ENCODE results near the gene SLC25A12. TPM values are rescaled to one million over a fixed set of nuclear protein-coding genes. Genes with fewer than 3 reads are reported as not detected.
A peak's percentile ranks its signal among the peaks of the same experiment; 100 is the strongest.

Gene SLC25A12
- total and polyA plus RNA-seq, 9 of the 15 experiments (the other 6 are each of a cell fraction or from before 2014, with no cell fraction given) = 13.5 to 36.5 (median 21.7) TPM

- TF ChIP-seq ZMIZ1 (IDR thresholded peaks at IDR 0.05; ENCODE audit: low read depth in 2 of 2, low read length in 2 of 2) = no peak
- TF ChIP-seq TOE1 (IDR thresholded peaks at IDR 0.05; ENCODE audit: borderline replicate concordance) = no peak; the same call in 1 of the 2 replicates
- TF ChIP-seq TOE1 (CRISPR knock-in tag; IDR thresholded peaks at IDR 0.05; ENCODE audit: borderline replicate concordance, low read depth) = no peak
- TF ChIP-seq BMI1 (IDR thresholded peaks at IDR 0.05; ENCODE audit: low read length) = no peak
- TF ChIP-seq ZNF282 (CRISPR knock-in tag; IDR thresholded peaks at IDR 0.05) = no peak
- TF ChIP-seq ZNF143 (CRISPR knock-in tag; IDR thresholded peaks at IDR 0.05) = no peak
- peak; percentile 62 for TF ChIP-seq SAP30 (IDR thresholded peaks at IDR 0.05; ENCODE audit: borderline replicate concordance, insufficient read depth, low read depth, low read length, poor library complexity, severe bottlenecking)
- TF ChIP-seq ILK (tag; IDR thresholded peaks at IDR 0.05; ENCODE audit: borderline replicate concordance, low read depth) = no peak
- TF ChIP-seq SLC30A9 (CRISPR knock-in tag; IDR thresholded peaks at IDR 0.05) = no peak
- peak; percentile 14; the same call in 1 of the 2 replicates for TF ChIP-seq TRIM28 (IDR thresholded peaks at IDR 0.05)
- peak; percentile 79; the same call in 1 of the 2 replicates for TF ChIP-seq NR4A1 (CRISPR knock-in tag; IDR thresholded peaks at IDR 0.05)
- TF ChIP-seq NR4A1 (tag; IDR thresholded peaks at IDR 0.05) = no peak
- TF ChIP-seq HDGF (IDR thresholded peaks at IDR 0.05) = 0 out of 2 replicates have a peak, but pooled peaks have one; percentile 53
- no peak for TF ChIP-seq TCF7L2 (IDR thresholded peaks at IDR 0.05; ENCODE audit: low read depth, low read length)
- no peak; the same call in 1 of the 2 replicates for TF ChIP-seq SMARCE1 (IDR thresholded peaks at IDR 0.05)
- TF ChIP-seq MECOM (CRISPR knock-in tag; IDR thresholded peaks at IDR 0.05) = no peak
- no peak for TF ChIP-seq PHB2 (IDR thresholded peaks at IDR 0.05; ENCODE audit: low read depth)
- no peak; the same call in none of the 2 replicates for TF ChIP-seq ETS1 (conservative IDR thresholded peaks at IDR 0.05; ENCODE audit: control insufficient read depth, low read depth, low read length)
- TF ChIP-seq GATAD2A (IDR thresholded peaks at IDR 0.05) = no peak; the same call in 1 of the 2 replicates
- no peak for TF ChIP-seq SRSF3 (IDR thresholded peaks at IDR 0.05; ENCODE audit: insufficient read depth, low read length)
- no peak for TF ChIP-seq ZNF445 (CRISPR knock-in tag; IDR thresholded peaks at IDR 0.05; ENCODE audit: low read depth)
- peak; percentile 77; the same call in 1 of the 2 replicates for TF ChIP-seq EP400 (IDR thresholded peaks at IDR 0.05)
- TF ChIP-seq KLF1 (tag; IDR thresholded peaks at IDR 0.05) = 0 out of 2 replicates have a peak, but pooled peaks have one; percentile 35
- TF ChIP-seq ZNF785 (CRISPR knock-in tag; IDR thresholded peaks at IDR 0.05) = no peak
- TF ChIP-seq ZNF311 (CRISPR knock-in tag; IDR thresholded peaks at IDR 0.05) = no peak
These were observed at the start of gene SLC25A12 (continued) for GRCh38 chr2:171893824-171894611.

All from K562 (cell line).